Measurements from ENCODE around the gene FASTK.
"Not testable (repeated sequence)": the region's sequence is repeated elsewhere in the genome, so short reads cannot be mapped to it uniquely, and the experiment has no call there.

Gene FASTK

GRCh38 chr7:151057989-151058780 lies 22.4 kb downstream of the FASTK start:
- Mint-ChIP-seq H3K36me3 (no peaks in the 10 kb centered on the region), H3K4me3 (peak overlapping the region; percentile 95), H3K4me1 (peaks cover 29% of the 10 kb centered on the region), H3K27me3 (no peaks in the 10 kb centered on the region), H3K27ac (peak overlapping the region; percentile 90), H3K9me3 (no peaks in the 10 kb centered on the region)

- Mint-ChIP-seq H3K4me3 (peak within 1 kb of the TSS; percentile 95), H3K4me1 (peaks cover 35% of the 10 kb centered on the region), H3K36me3 (no peaks in the 10 kb centered on the region), H3K27me3 (no peaks in the 10 kb centered on the region), H3K9me3 (no peaks in the 10 kb centered on the region), H3K27ac (peak within 1 kb of the TSS; percentile 90)
Observed at GRCh38 chr7:151057506-151057988, 23.1 kb downstream of the FASTK start, which contains the start of gene CDK5. Gene CDK5 (minus strand): TSS chr7:151057897. CDS start chr7:151057848, 49 bp downstream.

GRCh38 chr7:151056666-151057505 lies 23.7 kb downstream of the FASTK start:
- Mint-ChIP-seq H3K27ac (no peak overlapping the region), H3K36me3 (no peaks in the 10 kb centered on the region), H3K27me3 (no peaks in the 10 kb centered on the region), H3K9me3 (no peaks in the 10 kb centered on the region), H3K4me3 (peak overlapping the region; percentile 95), H3K4me1 (peaks cover 38% of the 10 kb centered on the region)

- H3K4me3 Mint-ChIP-seq, result peak overlapping the region; percentile 42
- H3K9me3 Mint-ChIP-seq, result no peaks in the 10 kb centered on the region
- no peaks in the 10 kb centered on the region for H3K36me3 Mint-ChIP-seq
- H3K27me3 Mint-ChIP-seq, result no peaks in the 10 kb centered on the region
- peaks cover 32% of the 10 kb centered on the region for H3K4me1 Mint-ChIP-seq
- H3K27ac Mint-ChIP-seq, result no peak overlapping the region
Observed at GRCh38 chr7:151056283-151056665, 24.3 kb downstream of the FASTK start.

- peaks cover 23% of the 10 kb centered on the region for H3K4me1 Mint-ChIP-seq
- no peaks in the 10 kb centered on the region for H3K27me3 Mint-ChIP-seq
- no peak overlapping the region for H3K4me3 Mint-ChIP-seq
- no peak overlapping the region for H3K27ac Mint-ChIP-seq
- no peaks in the 10 kb centered on the region for H3K9me3 Mint-ChIP-seq
- no peaks in the 10 kb centered on the region for H3K36me3 Mint-ChIP-seq
Observed at GRCh38 chr7:151053751-151054150, 26.9 kb downstream of the FASTK start.

- H3K9me3 Mint-ChIP-seq, result no peaks in the 10 kb centered on the region
- peaks cover 20% of the 10 kb centered on the region for H3K4me1 Mint-ChIP-seq
- H3K27ac Mint-ChIP-seq, result no peak overlapping the region
- H3K4me3 Mint-ChIP-seq, result no peak overlapping the region
- no peaks in the 10 kb centered on the region for H3K27me3 Mint-ChIP-seq
- no peaks in the 10 kb centered on the region for H3K36me3 Mint-ChIP-seq
Observed at GRCh38 chr7:151053096-151053495, 27.5 kb downstream of the FASTK start.

GRCh38 chr7:151051108-151051507 lies 29.5 kb downstream of the FASTK start:
- Mint-ChIP-seq H3K4me1 (peaks cover 11% of the 10 kb centered on the region), H3K27me3 (no peaks in the 10 kb centered on the region), H3K36me3 (no peaks in the 10 kb centered on the region), H3K27ac (no peak overlapping the region), H3K4me3 (no peak overlapping the region), H3K9me3 (no peaks in the 10 kb centered on the region)

- no peak overlapping the region for H3K27ac Mint-ChIP-seq
- H3K4me1 Mint-ChIP-seq, result peaks cover 11% of the 10 kb centered on the region
- H3K36me3 Mint-ChIP-seq, result no peaks in the 10 kb centered on the region
- H3K9me3 Mint-ChIP-seq, result no peaks in the 10 kb centered on the region
- H3K4me3 Mint-ChIP-seq, result no peak overlapping the region
- no peaks in the 10 kb centered on the region for H3K27me3 Mint-ChIP-seq
Observed at GRCh38 chr7:151048911-151049463, 31.6 kb downstream of the FASTK start.

- Mint-ChIP-seq H3K9me3 (no peaks in the 10 kb centered on the region), H3K4me3 (no peak within 1 kb of the TSS), H3K4me1 (peaks cover 9% of the 10 kb centered on the region), H3K36me3 (no peaks in the 10 kb centered on the region), H3K27me3 (no peaks in the 10 kb centered on the region), H3K27ac (no peak within 1 kb of the TSS)
Observed at GRCh38 chr7:151047976-151048815, 32.4 kb downstream of the FASTK start, which contains the start of gene ASIC3. Gene ASIC3 (plus strand): TSS chr7:151048531. CDS start chr7:151048886, 355 bp downstream.

GRCh38 chr7:151046603-151047573 lies 33.7 kb downstream of the FASTK start:
- Mint-ChIP-seq H3K9me3 (no peaks in the 10 kb centered on the region), H3K4me3 (no peak overlapping the region), H3K4me1 (no peaks in the 10 kb centered on the region), H3K36me3 (no peaks in the 10 kb centered on the region), H3K27me3 (no peaks in the 10 kb centered on the region), H3K27ac (peak overlapping the region; percentile 23)

- no peak overlapping the region for H3K27ac Mint-ChIP-seq
- H3K36me3 Mint-ChIP-seq, result no peaks in the 10 kb centered on the region
- H3K27me3 Mint-ChIP-seq, result no peaks in the 10 kb centered on the region
- no peak overlapping the region for H3K4me3 Mint-ChIP-seq
- no peaks in the 10 kb centered on the region for H3K4me1 Mint-ChIP-seq
- no peaks in the 10 kb centered on the region for H3K9me3 Mint-ChIP-seq
Observed at GRCh38 chr7:151045967-151046366, 34.6 kb downstream of the FASTK start.

- no peaks in the 10 kb centered on the region for H3K4me1 Mint-ChIP-seq
- H3K27me3 Mint-ChIP-seq, result no peaks in the 10 kb centered on the region
- no peaks in the 10 kb centered on the region for H3K9me3 Mint-ChIP-seq
- H3K4me3 Mint-ChIP-seq, result no peak overlapping the region
- H3K36me3 Mint-ChIP-seq, result no peaks in the 10 kb centered on the region
- H3K27ac Mint-ChIP-seq, result no peak overlapping the region
Observed at GRCh38 chr7:151045262-151045661, 35.3 kb downstream of the FASTK start.

- Mint-ChIP-seq H3K4me1 (peaks cover 12% of the 10 kb centered on the region), H3K9me3 (no peaks in the 10 kb centered on the region), H3K4me3 (no peak overlapping the region)
Observed at GRCh38 chr7:151043959-151044358, 36.6 kb downstream of the FASTK start.

GRCh38 chr7:151043449-151043848 lies 37.2 kb downstream of the FASTK start:
- H3K36me3 Mint-ChIP-seq, H3K27me3 Mint-ChIP-seq, H3K9me3 Mint-ChIP-seq, H3K27ac Mint-ChIP-seq, H3K4me3 Mint-ChIP-seq: not testable (repeated sequence)
- H3K4me1 Mint-ChIP-seq, result peaks cover 16% of the 10 kb centered on the region

More at GRCh38 chr7:151043959-151044358, 36.6 kb downstream of the FASTK start:
- Mint-ChIP-seq H3K36me3 (peaks cover 2% of the 10 kb centered on the region), H3K27ac (no peak overlapping the region), H3K27me3 (no peaks in the 10 kb centered on the region)

Measured in activated naive CD4-positive, alpha-beta T cell treated with anti-CD3 and anti-CD28 coated beads, Interleukin-2, amount 50 U/mL, for 24 hours (primary cell).